AG04449 (cell line): ENCODE data around the gene VASH2.
"Not testable (repeated sequence)": the region's sequence is repeated elsewhere in the genome, so short reads cannot be mapped to it uniquely, and the experiment has no call there.

Experiments used
- CTCF ChIA-PET: fragments of 350-600 bp; formaldehyde crosslinking; extraction: SDS; loops from one replicate; lab custom pipeline; 2021; ENCODE audit warnings: antibody characterized with exemption; lab: Yijun Ruan, JAX
- POLR2A ChIA-PET: fragments of 400-600, 350-600 bp; formaldehyde crosslinking; extraction: SDS; loops from one replicate; lab custom pipeline; 2020; ENCODE audit warnings: antibody characterized with exemption, inconsistent platforms; lab: Yijun Ruan, JAX
- DNase-seq: peaks from one replicate; pipeline ENCODE4 v3.0.0-alpha.2; 2010; ENCODE audit warnings: low read depth, low spot score
- H3K4me3 ChIP-seq: 2 replicates; pipeline ENCODE4 v1.5.1; 2011; ENCODE audit warnings: low read depth, mild to moderate bottlenecking, control low read depth, low read length
- TF ChIP-seq, protein P1 (sequence below): IDR thresholded peaks from one replicate; pipeline ENCODE4 v1.5.1; 2011; ENCODE audit warnings: mild to moderate bottlenecking, moderate library complexity, low read length, control low read depth, inconsistent platforms; ENCODE audit not compliant: insufficient read depth; ENCODE audit errors: missing control alignments

VASH2 gene

DNA sequence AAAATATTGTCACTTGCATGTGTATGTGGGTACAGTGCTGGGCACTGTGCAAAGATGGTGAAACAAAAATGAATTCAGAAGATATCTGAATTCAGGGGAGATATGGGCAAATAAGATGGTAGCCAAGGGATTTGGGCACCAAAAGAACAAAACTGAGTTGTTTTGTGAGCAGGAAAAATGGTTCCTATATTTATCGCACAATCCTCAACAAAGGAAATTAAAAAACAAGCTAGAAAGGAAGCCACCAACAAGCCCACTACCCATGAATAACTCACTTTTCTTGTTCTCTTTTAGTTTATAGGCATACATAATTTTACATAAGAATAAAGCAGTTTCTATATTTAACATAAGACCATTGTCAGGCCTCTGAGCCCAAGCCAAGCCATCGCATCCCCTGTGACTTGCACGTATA lies 40.7 kb upstream of the VASH2 start:
- POLR2A ChIA-PET: no interaction called here
- CTCF ChIA-PET: no interaction called here

DNA sequence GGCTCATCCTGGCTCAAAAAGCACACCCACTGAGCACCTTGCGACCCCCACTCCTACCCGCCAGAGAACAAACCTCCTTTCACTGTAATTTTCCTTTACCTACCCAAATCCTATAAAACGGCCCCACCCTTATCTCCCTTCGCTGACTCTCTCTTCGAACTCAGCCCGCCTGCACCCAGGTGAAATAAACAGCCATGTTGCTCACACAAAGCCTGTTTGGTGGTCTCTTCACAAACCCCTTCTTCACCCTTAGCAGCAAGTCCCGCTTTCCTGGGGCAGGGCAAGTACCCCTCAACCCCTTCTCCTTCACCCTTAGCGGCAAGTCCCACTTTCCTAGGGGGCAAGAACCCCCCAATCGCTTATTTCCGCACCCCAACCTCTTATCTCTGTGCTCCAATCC lies 40.1 kb upstream of the VASH2 start:
- H3K4me3 ChIP-seq, CTCF ChIA-PET, DNase-seq, POLR2A ChIA-PET: not testable (repeated sequence)

More for the DNA sequence above, 40.7 kb upstream of the VASH2 start:
- TF ChIP-seq, protein P1, sequence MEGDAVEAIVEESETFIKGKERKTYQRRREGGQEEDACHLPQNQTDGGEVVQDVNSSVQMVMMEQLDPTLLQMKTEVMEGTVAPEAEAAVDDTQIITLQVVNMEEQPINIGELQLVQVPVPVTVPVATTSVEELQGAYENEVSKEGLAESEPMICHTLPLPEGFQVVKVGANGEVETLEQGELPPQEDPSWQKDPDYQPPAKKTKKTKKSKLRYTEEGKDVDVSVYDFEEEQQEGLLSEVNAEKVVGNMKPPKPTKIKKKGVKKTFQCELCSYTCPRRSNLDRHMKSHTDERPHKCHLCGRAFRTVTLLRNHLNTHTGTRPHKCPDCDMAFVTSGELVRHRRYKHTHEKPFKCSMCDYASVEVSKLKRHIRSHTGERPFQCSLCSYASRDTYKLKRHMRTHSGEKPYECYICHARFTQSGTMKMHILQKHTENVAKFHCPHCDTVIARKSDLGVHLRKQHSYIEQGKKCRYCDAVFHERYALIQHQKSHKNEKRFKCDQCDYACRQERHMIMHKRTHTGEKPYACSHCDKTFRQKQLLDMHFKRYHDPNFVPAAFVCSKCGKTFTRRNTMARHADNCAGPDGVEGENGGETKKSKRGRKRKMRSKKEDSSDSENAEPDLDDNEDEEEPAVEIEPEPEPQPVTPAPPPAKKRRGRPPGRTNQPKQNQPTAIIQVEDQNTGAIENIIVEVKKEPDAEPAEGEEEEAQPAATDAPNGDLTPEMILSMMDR: no peak
- DNase-seq: no peak
- H3K4me3 ChIP-seq: no peak overlapping the region

DNA sequence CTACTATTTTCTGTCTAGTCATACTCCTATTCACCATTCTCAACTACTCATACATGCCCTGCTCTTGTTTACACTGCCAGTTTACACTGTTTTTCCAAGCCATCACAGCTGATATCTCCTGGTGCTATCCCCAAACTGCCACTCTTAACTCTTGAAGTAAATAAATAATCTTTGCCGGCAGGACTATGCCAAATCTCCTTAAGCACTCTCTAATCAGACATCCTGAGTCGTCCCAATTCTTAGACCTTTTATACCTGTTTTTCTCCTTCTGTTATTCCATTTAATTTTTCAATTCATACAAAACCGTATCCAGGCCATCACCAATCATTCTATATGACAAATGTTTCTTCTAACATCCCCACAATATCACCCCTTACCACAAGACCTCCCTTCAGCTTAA lies 36.7 kb upstream of the VASH2 start:
- H3K4me3 ChIP-seq, DNase-seq, CTCF ChIA-PET, POLR2A ChIA-PET: not testable (repeated sequence)

DNA sequence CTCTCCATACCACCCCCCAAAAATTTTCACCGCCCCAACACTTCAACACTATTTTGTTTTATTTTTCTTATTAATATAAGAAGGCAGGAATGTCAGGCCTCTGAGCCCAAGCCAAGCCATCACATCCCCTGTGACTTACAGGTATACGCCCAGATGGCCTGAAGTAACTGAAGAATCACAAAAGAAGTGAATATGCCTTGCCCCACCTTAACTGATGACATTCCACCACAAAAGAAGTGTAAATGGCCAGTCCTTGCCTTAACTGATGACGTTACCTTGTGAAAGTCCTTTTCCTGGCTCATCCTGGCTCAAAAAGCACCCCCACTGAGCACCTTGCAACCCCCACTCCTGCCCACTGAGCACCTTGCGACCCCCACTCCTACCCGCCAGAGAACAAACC lies 36.2 kb upstream of the VASH2 start:
- DNase-seq, CTCF ChIA-PET, POLR2A ChIA-PET, H3K4me3 ChIP-seq: not testable (repeated sequence)

DNA sequence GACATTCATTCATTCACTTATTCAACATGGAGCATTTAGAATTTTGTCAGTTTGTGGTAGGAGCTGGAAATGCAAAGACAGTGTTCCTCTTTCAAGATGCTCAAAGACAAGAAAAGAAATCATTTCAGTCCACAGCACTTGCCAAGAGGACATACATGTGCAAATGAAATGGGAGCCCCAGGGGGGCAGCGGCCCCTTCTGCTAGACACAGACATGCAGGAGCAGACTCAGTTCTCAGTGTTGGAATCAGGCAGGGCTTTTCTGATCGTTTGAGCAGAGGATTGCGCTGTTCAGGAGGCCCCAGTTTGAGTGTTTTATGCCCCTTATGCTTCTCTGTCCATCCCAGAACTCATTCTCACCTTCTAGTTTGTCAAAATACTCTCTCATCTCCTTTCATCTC lies 35.6 kb upstream of the VASH2 start:
- no peak overlapping the region for H3K4me3 ChIP-seq
- POLR2A ChIA-PET: no interaction called here
- CTCF ChIA-PET: no interaction called here
- TF ChIP-seq, protein P1: no peak
- no peak for DNase-seq

DNA sequence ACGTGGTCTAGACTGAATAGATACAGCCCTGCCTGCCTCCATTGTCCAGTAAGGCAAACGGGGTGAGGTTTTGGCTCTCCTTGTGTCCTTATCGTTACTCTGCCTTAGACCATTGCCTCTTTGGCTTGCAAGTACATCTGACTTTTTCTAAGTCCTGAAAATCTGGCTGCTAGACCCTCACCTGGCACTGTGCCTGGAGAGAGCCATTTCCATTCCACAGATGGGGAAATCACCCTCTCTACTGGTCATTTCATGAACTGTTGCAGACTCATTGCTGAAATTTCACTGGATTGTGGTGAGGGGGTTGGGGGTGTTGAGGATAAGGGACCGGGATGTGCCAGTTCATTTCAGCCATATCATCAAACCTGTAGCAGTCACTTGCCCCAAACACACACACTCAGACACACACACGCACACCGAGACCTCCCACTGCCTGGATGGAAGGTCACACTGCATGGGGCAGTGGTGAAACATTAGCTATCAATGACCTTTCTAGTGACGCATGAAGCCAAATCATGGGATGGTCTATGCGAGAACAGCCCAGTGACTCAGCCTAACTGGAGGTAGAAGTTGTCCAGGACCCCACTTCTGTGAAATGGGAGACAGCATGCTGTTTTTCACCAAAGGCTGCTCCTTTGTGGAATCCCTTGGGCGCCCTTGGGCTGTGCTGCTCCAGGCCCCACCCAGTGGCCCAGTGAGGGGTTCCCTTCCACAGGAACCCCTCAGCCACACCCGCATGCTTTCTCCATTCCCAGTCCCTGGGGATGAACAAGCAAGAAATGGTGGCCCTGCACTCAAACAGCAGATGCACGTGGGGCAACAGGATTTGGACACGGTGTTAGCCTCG lies 34.9 kb upstream of the VASH2 start:
- ChIA-PET POLR2A (no interaction called here), CTCF (no interaction called here)
- H3K4me3 ChIP-seq: no peak overlapping the region
- no peak for DNase-seq
- TF ChIP-seq, protein P1: peak; percentile 18

DNA sequence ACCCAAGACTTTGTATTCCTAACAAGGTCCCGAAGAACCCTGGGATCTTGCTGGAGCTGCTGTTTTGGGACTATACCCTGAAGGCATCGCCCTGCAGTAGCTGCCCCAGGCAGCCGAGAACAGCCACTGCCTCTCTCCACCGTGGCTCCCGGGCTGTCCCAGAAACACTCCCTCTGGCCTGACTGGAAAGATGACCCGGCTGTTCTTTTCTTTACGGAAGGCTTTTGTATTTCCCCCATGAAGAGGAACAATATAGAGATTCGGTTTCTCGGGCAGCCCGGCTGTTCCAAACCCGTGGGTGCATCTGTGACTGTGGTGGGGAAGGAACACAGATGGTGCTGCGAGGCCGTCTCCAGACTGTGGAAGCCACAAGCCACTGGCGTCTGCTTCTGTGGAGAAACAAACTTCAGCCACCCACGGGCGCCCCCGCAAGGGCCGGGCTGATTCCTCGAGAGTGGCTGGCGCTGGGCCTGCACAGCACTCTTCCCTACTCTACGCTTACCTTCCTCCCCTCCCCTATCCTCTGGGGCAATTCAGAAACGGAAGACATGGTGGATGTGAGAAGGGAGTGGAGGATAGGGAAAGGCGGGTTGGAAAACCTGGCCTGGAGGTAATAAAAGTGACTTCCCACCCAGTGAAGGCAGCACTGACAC lies 33.7 kb upstream of the VASH2 start:
- TF ChIP-seq, protein P1: peak; percentile 2
- no peak overlapping the region for H3K4me3 ChIP-seq
- no peak for DNase-seq
- ChIA-PET CTCF (no interaction called here), POLR2A (no interaction called here)

DNA sequence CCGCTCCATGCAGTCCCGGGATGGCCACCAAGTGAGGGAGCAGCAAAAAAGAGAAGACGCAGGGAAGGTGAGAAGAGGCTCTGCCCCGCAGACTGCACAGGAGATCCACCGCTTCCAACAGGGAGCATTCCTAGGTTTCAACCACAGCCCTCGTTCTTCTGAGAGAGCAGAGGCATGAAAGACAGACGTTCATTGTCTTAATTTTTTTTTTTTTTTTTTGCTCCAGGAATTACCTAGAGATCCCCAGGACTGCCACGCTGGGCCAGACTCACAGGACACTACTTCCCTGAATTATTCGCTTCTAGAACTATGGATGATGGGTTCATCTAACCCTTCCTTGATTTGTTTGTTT lies 33.2 kb upstream of the VASH2 start:
- CTCF ChIA-PET: no interaction called here
- TF ChIP-seq, protein P1: no peak
- DNase-seq: no peak
- POLR2A ChIA-PET: no interaction called here
- no peak overlapping the region for H3K4me3 ChIP-seq
